ENCODE measurements around the gene PHLDB2. TPM values are rescaled to one million over a fixed set of nuclear protein-coding genes. Genes with fewer than 3 reads are reported as not detected.

The PHLDB2 gene
- total RNA-seq, 1 experiment from 2014 or later = 13.2 TPM

DNA sequence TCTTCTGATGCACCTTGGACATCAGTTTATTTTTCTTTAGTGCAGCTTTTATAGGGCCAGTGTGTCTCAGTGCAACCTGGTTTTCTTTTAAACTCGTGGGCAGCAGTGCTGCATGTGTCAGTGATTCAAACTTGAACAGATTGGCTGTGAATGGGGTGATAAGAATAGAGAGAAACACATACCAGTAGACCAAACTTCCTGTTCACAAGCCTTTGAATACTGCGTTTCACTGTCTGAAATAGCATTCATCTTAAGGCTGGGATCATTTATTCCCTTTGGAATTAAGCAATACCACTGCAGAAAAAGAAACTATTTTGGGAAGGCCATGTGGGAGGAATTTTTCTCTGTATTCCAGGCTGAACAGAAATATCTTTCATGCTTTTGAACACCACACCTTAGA is 51.7 kb downstream of the PHLDB2 start:
- no peak overlapping the region for H3K4me3 Mint-ChIP-seq
- H4K5ac ChIP-seq (ENCODE audit: insufficient read length, low read depth, low read length) = no peak overlapping the region
- no peak overlapping the region for H3K14ac ChIP-seq (ENCODE audit: insufficient read depth, low read length)
- H3K23ac ChIP-seq (ENCODE audit: insufficient read length, low read depth, low read length) = no peak overlapping the region
- H3K4me1 ChIP-seq (ENCODE audit: insufficient read depth, low read length) = peaks cover 9% of the 10 kb centered on the region; the same call in 1 of the 2 replicates
- no peaks in the 10 kb centered on the region for H3K23me2 ChIP-seq (ENCODE audit: insufficient read length, low read depth, low read length, poor library complexity, severe bottlenecking)
- no peaks in the 10 kb centered on the region for H3K79me1 ChIP-seq (ENCODE audit: insufficient read depth, low read depth, low read length, poor library complexity, severe bottlenecking)
- H3T11ph ChIP-seq (ENCODE audit: low read length) = no peak overlapping the region
- H3K9me3 ChIP-seq (ENCODE audit: control insufficient read depth, low read depth, low read length) = no peaks in the 10 kb centered on the region
- H3K27ac Mint-ChIP-seq = no peak overlapping the region
- no peak overlapping the region for H2BK15ac ChIP-seq (ENCODE audit: low read depth, low read length)
- no peak overlapping the region for H2BK5ac ChIP-seq (ENCODE audit: insufficient read length, low read length)
- H3K9me3 Mint-ChIP-seq = no peaks in the 10 kb centered on the region
- no peaks in the 10 kb centered on the region for H3K79me2 ChIP-seq (ENCODE audit: insufficient read depth, low read length)
- H4K91ac ChIP-seq (ENCODE audit: insufficient read length, low read depth, low read length) = no peak overlapping the region
- no peaks in the 10 kb centered on the region for H3K27me3 ChIP-seq (ENCODE audit: insufficient read depth, low read length)
- H2AK5ac ChIP-seq (ENCODE audit: insufficient read length, low read length) = no peak overlapping the region
- TF ChIP-seq, protein P1, sequence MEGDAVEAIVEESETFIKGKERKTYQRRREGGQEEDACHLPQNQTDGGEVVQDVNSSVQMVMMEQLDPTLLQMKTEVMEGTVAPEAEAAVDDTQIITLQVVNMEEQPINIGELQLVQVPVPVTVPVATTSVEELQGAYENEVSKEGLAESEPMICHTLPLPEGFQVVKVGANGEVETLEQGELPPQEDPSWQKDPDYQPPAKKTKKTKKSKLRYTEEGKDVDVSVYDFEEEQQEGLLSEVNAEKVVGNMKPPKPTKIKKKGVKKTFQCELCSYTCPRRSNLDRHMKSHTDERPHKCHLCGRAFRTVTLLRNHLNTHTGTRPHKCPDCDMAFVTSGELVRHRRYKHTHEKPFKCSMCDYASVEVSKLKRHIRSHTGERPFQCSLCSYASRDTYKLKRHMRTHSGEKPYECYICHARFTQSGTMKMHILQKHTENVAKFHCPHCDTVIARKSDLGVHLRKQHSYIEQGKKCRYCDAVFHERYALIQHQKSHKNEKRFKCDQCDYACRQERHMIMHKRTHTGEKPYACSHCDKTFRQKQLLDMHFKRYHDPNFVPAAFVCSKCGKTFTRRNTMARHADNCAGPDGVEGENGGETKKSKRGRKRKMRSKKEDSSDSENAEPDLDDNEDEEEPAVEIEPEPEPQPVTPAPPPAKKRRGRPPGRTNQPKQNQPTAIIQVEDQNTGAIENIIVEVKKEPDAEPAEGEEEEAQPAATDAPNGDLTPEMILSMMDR (conservative IDR thresholded peaks at IDR 0.05) = no peak
- H3K4me2 ChIP-seq (ENCODE audit: insufficient read depth, insufficient read length, low read length) = no peak overlapping the region
- DNase-seq = no peak
- H2BK20ac ChIP-seq (ENCODE audit: low read depth, low read length, poor library complexity, severe bottlenecking) = no peak overlapping the region
- peaks cover 0 to 2% (median 0%) of the 10 kb centered on the region in 3 experiments; a peak in 2 of 7 replicates for H3K36me3 Mint-ChIP-seq (ENCODE audit: insufficient read depth in 1 of 3, low read depth in 3 of 3)
- no CpG with 5 or more reads among the region's 2 CpGs for WGBS (ENCODE audit: extremely low coverage, insufficient read length, low lambda C conversion rate)
- H2BK12ac ChIP-seq (ENCODE audit: insufficient read length, low read depth, low read length) = no peak overlapping the region
- no peak overlapping the region for H3K4ac ChIP-seq (ENCODE audit: low read depth, low read length)
- peaks cover 3% of the 10 kb centered on the region for H3K27me3 Mint-ChIP-seq (ENCODE audit: low read depth)
- H3K56ac ChIP-seq (ENCODE audit: insufficient read length, low read depth, low read length) = no peak overlapping the region
- H3K27ac ChIP-seq (ENCODE audit: insufficient read length, low read depth, low read length) = no peak overlapping the region
- H3K9ac ChIP-seq (ENCODE audit: extremely low read depth, insufficient read length, low read length) = no peak overlapping the region
- no peak overlapping the region for H2BK120ac ChIP-seq (ENCODE audit: low read depth, low read length, poor library complexity, severe bottlenecking)
- no peaks in the 10 kb centered on the region for H4K20me1 ChIP-seq (ENCODE audit: control insufficient read depth, insufficient read depth, insufficient read length)
- H3K18ac ChIP-seq (ENCODE audit: insufficient read length, low read depth, low read length) = no peak overlapping the region
- no peak overlapping the region for H4K8ac ChIP-seq (replicated peaks; ENCODE audit: insufficient read length, low read depth, low read length)
- H3K4me1 Mint-ChIP-seq = peaks cover 19 to 31% of the 10 kb centered on the region in 2 experiments
- H2AFZ ChIP-seq (ENCODE audit: low read length) = no peak overlapping the region

All from H9 (cell line).